GM21737 (cell line): ENCODE results near the gene KIF13A.

Experiments used
- ATAC-seq: cut with Tn5 transposase; IDR thresholded peaks from one replicate; pipeline ENCODE4 v1.9.1; 2021; ENCODE audit warnings: mild to moderate bottlenecking, moderate library complexity; ENCODE audit not compliant: unreplicated experiment

KIF13A gene

DNA sequence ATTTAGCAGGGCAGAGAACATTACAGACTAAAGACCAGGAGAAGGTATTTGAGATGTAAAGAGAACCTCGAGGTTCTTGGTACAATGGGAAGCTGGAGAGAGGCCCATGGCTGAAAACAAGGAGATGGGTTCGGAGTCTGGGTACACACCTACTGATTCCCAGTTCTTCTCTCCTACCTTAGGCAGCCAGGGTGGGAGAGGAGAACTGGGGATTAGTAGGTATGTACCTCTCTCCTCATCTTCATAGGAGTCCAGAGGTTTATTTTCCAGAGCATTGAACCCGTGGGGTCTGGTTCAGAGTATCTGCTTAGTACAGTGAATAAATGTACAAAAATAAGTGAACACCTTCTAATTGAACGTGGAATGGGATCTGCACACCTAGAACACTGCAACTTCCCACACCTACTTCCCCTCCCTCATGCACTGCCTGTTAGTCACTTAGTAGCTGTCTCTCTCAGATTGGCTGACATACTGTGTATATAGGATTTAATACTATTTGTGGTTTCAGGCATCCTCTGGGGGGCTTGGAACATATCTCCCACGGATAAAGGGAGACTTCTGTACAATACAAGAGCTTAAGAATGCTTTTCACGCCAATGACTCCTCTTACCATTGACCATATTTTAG is 257.2 kb downstream of the KIF13A start:
- no peak for ATAC-seq

DNA sequence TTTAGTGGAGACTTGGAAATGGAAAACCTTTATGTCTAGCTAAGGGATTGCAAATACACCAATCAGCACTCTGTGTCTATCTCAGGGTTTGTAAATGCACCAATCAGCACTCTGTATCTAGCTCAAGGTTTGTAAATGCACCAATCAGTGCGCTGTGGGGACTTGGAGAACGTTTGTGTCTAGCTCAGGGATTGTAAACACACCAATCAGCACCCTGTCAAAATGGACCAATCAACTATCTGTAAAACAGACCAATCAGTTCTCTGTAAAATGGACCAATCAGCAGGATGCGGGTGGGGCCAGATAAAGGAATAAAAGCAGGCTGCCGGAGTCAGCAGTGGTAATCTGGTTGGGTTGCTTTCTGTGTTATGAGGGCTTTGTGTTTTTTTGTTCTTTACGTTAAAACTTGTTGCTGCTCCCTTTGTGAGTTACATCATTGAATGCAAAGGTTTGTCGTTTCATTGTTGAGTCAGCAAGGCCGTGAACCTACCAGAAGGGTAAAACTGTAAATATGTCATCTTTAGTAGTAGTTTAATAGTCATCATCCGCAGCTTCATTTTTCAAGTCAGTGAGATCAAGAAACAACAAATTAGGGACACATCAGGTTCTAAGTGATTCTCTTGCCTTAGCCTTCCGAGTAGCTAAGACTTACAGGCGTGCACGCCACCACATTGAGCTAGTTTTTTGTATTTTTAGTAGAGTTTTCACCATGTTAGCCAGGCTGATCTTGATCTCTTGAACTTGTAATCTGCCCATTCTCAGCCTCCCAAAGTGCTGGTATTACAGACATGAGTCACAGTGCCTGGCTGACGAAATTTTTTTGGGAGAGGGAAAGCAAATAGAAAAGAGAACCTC is 258.0 kb downstream of the KIF13A start:
- ATAC-seq = no peak

DNA sequence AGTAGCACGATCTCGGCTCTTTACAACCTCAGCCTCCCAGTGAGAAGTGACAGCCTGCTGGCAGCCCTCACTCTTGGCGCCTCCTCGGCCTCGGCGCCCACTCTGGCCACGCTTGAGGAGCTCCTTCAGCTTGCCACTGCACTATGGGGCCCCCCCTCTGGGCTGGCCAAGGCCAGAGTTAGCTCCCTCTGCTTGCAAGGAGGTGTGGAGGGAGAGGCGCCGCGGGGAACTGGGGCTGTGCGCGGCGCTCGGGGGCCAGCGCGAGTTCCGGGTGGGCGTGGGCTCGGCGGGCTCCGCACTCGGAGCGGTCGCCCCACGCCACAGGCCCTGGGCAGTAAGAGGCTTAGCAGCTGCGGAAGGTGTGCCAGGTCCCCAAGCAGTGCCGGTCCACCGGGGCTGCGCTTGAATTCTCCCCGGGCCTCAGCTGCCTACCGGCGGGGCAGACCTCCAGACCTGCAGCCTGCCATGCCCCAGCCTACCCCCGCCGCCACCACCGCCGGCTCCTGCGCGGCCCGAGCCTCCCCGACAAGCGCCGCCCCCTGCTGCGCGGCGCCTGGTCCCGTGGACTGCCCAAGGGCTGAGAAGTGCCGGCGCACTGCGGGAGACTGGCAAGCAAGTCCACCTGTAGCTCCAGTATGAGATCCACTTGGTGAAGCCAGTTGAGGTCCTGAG is 258.7 kb downstream of the KIF13A start:
- no peak for ATAC-seq

DNA sequence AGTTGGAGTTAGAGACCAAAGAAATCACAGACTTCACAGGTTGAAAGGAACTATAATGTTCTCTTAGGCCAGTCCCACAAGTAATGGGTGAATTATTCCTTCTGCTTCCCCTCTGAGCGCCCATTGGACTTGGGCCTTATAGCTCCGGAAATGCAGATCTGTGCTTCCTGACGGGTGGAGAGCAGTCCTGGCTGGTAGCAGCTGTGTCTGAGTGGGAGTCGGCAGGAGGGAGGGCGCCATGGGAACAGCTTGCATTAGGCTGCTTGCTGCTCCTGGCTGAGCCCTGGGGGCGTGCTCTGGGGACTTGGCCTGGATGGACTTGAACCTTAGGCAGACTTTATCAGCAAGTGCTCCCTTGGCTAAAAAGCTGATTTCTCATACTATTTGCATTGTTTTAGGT is 262.4 kb downstream of the KIF13A start:
- ATAC-seq = no peak

DNA sequence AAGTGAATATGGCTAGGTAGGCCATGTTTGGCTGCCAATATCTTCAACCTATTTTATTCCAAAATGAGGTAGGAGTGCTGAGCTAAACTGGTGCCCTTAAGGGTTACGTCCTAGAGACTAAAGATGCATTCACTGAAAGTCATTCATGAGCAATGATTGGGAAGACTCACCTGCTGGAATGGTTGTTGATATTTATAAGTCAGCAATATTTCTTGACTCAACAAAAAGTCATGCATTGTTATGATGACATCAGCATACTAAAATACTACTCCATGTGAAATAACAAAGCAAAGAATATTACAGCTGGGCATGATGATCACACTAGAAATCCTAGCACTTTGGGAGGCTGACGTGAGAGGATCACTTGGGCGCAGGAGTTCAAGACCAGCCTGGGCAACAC is 263.1 kb downstream of the KIF13A start:
- no peak for ATAC-seq

DNA sequence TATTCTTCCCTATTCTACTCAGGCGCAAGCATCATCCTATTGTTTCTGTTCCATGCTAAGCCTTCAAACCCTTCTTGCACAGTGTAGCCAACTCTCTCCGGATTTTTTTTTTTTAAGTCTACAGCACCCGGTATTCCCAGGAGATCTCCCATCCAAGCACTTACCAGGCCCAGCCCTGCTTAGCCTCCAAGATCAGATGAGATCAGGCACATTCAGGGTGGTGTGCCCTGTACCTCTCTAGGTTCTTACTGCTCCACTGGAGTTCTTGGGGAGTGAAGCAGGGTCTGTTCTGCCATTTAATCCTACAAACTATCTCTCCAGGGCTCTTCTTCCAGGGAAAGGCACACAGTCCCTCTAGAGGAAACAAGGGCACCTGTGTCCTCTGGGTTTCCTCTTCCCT is 265.8 kb downstream of the KIF13A start:
- no peak for ATAC-seq

DNA sequence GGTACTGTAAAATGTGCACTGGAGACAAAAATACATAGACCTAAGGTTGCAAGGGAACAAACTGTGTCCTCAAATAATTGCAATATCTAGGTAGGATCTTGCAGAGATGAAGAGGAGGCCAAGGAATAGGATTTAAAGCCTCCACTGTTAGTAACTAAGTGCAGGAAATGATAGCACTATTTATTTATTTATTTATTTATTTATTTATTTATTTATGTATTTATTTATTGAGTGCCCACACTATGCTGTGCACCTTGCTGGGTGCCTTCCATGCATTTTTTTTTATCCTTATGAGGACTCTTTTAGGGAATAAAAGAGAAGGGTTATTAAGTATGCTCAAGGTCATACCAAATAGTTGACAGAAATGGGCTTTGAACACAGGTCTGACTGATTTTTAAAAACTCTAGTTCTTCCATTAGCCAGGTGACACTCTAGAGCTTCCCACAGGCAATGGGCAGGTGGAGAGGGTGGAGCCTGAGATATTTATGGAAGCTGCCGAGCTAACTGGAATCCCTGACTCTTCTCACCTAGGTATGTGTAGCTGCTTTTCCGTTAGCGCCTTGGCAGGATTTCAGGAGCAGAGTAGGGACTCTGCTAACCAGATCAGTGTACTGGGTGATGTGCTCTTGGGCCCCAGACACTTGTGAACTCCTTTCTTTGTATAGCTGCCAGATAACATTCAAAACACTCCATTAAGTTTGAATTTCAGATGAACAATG is 268.0 kb downstream of the KIF13A start:
- no peak for ATAC-seq

DNA sequence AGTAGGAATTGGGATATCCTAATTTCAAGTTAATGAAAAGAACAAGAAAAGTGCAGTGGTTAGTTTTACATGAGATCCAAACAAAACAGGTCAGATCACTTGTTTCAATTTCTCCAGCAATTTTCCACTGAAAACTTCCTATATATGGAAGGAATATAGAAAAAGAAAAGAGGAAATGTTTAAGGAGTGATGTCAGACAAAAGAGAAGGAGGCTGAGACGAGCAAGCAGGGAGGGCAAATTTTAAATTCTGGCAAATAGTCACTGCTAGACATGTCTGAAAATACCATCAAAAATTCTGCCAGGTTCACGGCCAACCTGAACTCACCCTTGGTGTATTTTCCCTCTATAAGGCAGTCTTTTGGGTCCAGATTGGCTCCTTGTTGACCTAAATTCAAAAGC is 271.2 kb downstream of the KIF13A start:
- no peak for ATAC-seq

DNA sequence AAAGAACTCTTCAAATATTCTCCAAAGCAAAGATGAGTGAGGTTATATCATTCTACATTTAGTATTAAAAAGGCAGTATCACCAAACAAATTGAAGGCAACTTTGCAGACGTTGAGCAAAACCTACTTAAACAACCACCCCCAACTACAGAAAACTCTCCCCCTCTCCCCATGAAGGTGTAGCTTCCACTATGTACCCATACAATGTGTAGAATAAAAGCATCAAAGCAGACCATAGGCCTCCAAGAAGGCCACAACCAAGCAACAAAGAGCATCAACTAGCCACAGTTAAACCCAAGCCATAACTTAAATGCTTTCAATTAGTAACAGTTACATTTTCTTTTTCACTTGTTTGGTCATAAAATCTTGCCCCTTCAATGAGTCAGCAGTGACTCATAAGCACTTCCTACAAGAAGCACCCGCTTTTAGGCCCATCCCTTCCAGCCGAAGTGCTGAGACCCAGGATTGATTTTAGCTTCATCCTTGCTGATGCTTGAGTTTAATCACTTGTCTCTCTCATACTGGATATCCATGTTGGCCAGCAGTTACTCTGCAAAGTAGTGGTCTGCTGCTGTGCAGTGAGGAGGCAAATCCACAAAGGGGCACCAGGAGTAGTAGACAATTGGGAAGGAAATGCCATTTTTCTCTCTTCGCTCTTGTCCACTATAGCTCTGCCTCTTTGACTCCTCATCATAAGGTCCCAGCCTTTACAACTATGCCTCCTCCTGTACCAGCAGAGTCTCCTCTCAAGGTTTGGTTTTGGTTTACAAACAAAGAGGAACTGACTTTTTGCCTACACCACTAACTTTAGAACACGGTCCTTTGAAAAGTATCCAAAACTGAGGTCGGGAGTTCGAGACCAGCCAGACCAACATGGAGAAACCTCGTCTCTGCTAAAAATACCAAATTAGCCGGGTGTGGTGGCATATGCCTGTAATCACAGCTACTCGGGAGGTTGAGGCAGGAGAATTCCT is 272.3 kb downstream of the KIF13A start:
- ATAC-seq = peak; percentile 70

DNA sequence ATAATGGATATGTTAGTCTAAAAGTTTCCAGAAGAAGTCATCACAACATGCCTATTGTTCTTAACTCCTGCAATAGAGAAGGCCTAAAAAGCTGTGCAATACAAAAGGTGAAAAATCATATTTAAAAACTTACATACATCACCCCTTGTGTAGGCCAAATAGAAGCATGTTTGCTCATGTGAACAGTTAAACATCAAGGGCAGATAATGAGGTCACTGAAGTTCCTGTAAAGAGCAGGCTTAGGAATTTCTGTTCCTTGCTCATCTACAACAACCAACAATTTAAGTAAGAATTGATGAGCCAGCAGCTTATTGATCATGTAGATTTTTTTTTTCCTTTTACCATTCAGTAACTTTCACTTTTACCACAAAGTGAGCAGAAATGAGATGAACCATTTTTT is 273.3 kb downstream of the KIF13A start:
- ATAC-seq = no peak

DNA sequence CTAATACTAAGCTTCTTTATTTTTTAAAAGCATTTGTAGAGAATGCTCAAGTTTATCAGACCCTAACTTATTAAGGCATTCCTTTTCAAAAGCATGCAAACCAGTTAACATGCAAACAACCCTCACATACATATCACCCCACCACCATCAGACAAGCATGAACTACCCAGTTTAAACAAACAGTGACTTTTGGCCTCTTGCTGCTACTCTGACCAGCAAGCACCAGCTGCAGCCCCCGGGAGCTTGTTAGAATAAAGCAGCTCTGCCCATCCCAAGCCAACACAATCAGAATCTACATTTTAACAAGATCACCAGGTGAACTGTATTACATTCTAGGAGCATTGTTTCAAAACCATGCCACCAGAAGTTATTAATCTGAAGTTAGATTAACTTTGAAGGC is 274.9 kb downstream of the KIF13A start:
- no peak for ATAC-seq

DNA sequence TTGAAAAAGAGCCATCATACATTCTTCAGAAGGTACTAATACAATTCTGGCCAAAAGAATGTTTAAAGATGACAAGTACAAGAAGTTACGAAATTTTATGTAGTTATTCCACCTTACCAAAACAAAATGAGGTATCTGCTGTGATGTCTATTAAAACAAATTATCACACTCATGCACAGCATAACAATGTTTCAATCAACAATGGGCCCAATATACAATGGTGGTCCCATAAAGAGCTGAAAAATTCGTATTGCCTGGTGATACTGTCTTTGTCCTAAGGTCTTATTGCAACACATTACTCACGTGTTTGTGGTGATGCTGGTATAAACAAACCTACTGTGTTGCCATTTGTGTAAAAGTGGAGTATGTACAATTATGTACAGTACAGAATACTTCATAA is 277.1 kb downstream of the KIF13A start:
- ATAC-seq = no peak

DNA sequence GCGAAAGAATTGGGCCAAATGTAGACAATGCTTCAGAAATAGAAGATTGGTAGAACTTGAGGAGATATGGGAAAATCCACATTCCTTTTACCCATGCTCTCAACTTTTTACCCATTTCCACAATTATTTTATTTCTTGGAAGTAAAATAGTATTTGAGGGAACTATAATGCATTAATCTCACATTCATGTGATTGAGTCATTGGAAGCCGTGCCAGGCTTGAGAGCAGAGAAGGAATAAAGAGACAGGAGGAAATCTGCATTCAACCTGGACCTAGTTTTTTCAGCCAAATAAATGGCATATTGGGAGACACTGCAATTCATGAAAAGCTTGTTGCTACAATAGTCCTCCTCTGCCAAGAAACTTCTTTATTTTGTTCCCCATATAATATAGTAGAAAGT is 278.0 kb downstream of the KIF13A start:
- ATAC-seq = no peak
